Inflammatory macrophage treated with lipopolysaccharide for 4 hours (primary cell): ENCODE data around the gene NCF4.

Experiments
- DNase-seq: peaks from one replicate; pipeline ENCODE4 v3.0.0-alpha.2; 2020

NCF4 gene

GRCh38 chr22:36924151-36924698 lies 63.4 kb downstream of the NCF4 start:
- DNase-seq, result no peak

- no peak for DNase-seq
Observed at GRCh38 chr22:36925388-36926290, 64.8 kb downstream of the NCF4 start.

GRCh38 chr22:36926309-36926708 lies 65.5 kb downstream of the NCF4 start:
- DNase-seq, result no peak

GRCh38 chr22:36926721-36927435 lies 66.1 kb downstream of the NCF4 start:
- DNase-seq, result no peak
